HCT116 (cell line): ENCODE data around the gene OR10J4. TPM values are rescaled to one million over a fixed set of nuclear protein-coding genes. Genes with fewer than 3 reads are reported as not detected.

Source experiments
- ATAC-seq: fragments of 200-7000 bp; cut with Tn5 transposase; 2 replicates; pipeline ENCODE4 v1.9.1; 2020; ENCODE audit warnings: mild to moderate bottlenecking, moderate library complexity
- BruUV-seq: library from RNA; stranded (reverse); fragments of 400-500 nt; replicated peaks from 2 replicates; lab custom pipeline; 2021; lab: Mats Ljungman, UMichigan
- CTCF ChIA-PET: fragments of 300-600 bp; sonication (Branson Sonifier 250); formaldehyde crosslinking; loops from one replicate; lab custom pipeline; 2021; ENCODE audit warnings: antibody characterized with exemption; lab: Charles Lee
- POLR2A ChIA-PET: fragments of 300-600, 350-600 bp; sonication (Branson Sonifier 250); formaldehyde crosslinking; loops from one replicate; lab custom pipeline; 2021; ENCODE audit warnings: antibody characterized with exemption; lab: Charles Lee
- RAD21 ChIA-PET, 2 experiments: fragments of 300-600 bp; sonication (Branson Sonifier 250); formaldehyde crosslinking; loops; one replicate each; lab custom pipeline; 2023; ENCODE audit warnings: low total read pairs in 2 of 2; ENCODE audit not compliant: uncharacterized antibody in 2 of 2, unreplicated experiment in 2 of 2, low non-redundant PET in 1 of 2; lab: Charles Lee
- DNase-seq: peaks from one replicate; pipeline ENCODE4 v3.0.0-alpha.2; 2010; ENCODE audit warnings: low read depth, low spot score
- H2AFZ ChIP-seq: fragments of 200-600 bp; shearing (Covaris generic), sonication (generic); 2 replicates; pipeline ENCODE4 v1.6.1; 2017; ENCODE audit warnings: low read depth, mixed run types, mixed read lengths, antibody characterized with exemption, low read length; ENCODE audit not compliant: poor library complexity, severe bottlenecking
- H3K27ac ChIP-seq: 2 replicates; pipeline ENCODE4 v1.5.1; 2012; ENCODE audit warnings: low read depth, low read length
- H3K27me3 ChIP-seq: fragments of 200-600 bp; sonication (generic); 2 replicates; pipeline ENCODE4 v1.6.1; 2016; ENCODE audit warnings: mixed run types, low read length, mixed read lengths; ENCODE audit not compliant: insufficient read depth
- H3K36me3 ChIP-seq, 2 experiments: fragments of 200-500 bp in 1 of 2; fragments of 200-600 bp in 1 of 2; sonication (Bioruptor generic) in 1 of 2; sonication (generic) in 1 of 2; 2 replicates each; pipeline versions ENCODE4 v1.5.1 to v1.6.1; 2014 to 2016; ENCODE audit warnings: low read length in 2 of 2, inconsistent platforms in 1 of 2, mixed read lengths in 1 of 2, mixed run types in 1 of 2; ENCODE audit not compliant: insufficient read depth in 2 of 2, control insufficient read depth in 1 of 2
- H3K4me1 ChIP-seq, 2 experiments: fragments of 200-600 bp in 1 of 2; sonication (generic) in 1 of 2; 2 replicates each; pipeline versions ENCODE4 v1.5.1 to v1.6.1; 2012 to 2017; ENCODE audit warnings: low read length in 2 of 2, inconsistent platforms in 1 of 2, mild to moderate bottlenecking in 1 of 2, mixed read lengths in 1 of 2, mixed run types in 1 of 2, moderate library complexity in 1 of 2; ENCODE audit not compliant: insufficient read depth in 2 of 2, control insufficient read depth in 1 of 2
- H3K4me2 ChIP-seq: fragments of 200-600 bp; sonication (generic); 2 replicates; pipeline ENCODE4 v1.6.1; 2017; ENCODE audit warnings: mixed run types, low read length, mixed read lengths
- H3K4me3 ChIP-seq, 2 experiments: fragments of 200-600 bp in 1 of 2; sonication (generic) in 1 of 2; replicated peaks in 1 of 2; 2 replicates each; pipeline ENCODE4 v1.5.1; 2011 to 2016; ENCODE audit warnings: low read length in 2 of 2, control low read depth in 1 of 2, low read depth in 1 of 2, mild to moderate bottlenecking in 1 of 2, mixed read lengths in 1 of 2, mixed run types in 1 of 2
- H3K79me2 ChIP-seq: fragments of 200-600 bp; sonication (generic); 2 replicates; pipeline ENCODE4 v1.6.1; 2017; ENCODE audit warnings: mild to moderate bottlenecking, mixed run types, low read length, moderate library complexity, mixed read lengths; ENCODE audit not compliant: insufficient read depth
- H3K9ac ChIP-seq: fragments of 200-600 bp; sonication (generic); 2 replicates; pipeline ENCODE4 v1.6.1; 2016; ENCODE audit warnings: low read length, mixed read lengths
- H3K9me2 ChIP-seq: fragments of 200-600 bp; sonication (generic), shearing (Covaris generic); 2 replicates; pipeline ENCODE4 v1.6.1; 2017; ENCODE audit warnings: mixed run types, mild to moderate bottlenecking, moderate library complexity; ENCODE audit not compliant: insufficient read depth
- H3K9me3 ChIP-seq, 2 experiments: fragments of 200-500 bp in 1 of 2; fragments of 200-600 bp in 1 of 2; sonication (Bioruptor generic) in 1 of 2; sonication (generic) in 1 of 2; 2 replicates each; pipeline ENCODE4 v1.6.1; 2014 to 2017; ENCODE audit warnings: low read length in 2 of 2, mixed read lengths in 2 of 2, inconsistent platforms in 1 of 2, low read depth in 1 of 2, mild to moderate bottlenecking in 1 of 2, mixed run types in 1 of 2, moderate library complexity in 1 of 2; ENCODE audit not compliant: control insufficient read depth in 1 of 2, insufficient read depth in 1 of 2
- H4K20me1 ChIP-seq: fragments of 200-600 bp; sonication (generic), shearing (Covaris generic); 2 replicates; pipeline ENCODE4 v1.6.1; 2017; ENCODE audit warnings: mixed run types, mild to moderate bottlenecking, moderate library complexity; ENCODE audit not compliant: insufficient read depth
- EZH2 ChIP-seq: fragments of 200-600 bp; sonication (generic); IDR thresholded peaks from 2 replicates; pipeline ENCODE4 v1.6.1; 2017; ENCODE audit warnings: antibody characterized with exemption, mixed run types
- JUND ChIP-seq: IDR thresholded peaks from 2 replicates; pipeline ENCODE4 v1.6.1; 2012
- POLR2AphosphoS5 ChIP-seq: IDR thresholded peaks from 2 replicates; pipeline ENCODE4 v1.6.1; 2011; ENCODE audit warnings: mild to moderate bottlenecking, low read depth, low read length, moderate library complexity
- RAD21 ChIP-seq: IDR thresholded peaks from 2 replicates; pipeline ENCODE4 v1.6.1; 2012; ENCODE audit warnings: low read depth, mild to moderate bottlenecking
- SRF ChIP-seq: IDR thresholded peaks from 2 replicates; pipeline ENCODE4 v1.6.1; 2012; ENCODE audit warnings: low read depth
- YY1 ChIP-seq: IDR thresholded peaks from 2 replicates; pipeline ENCODE4 v1.6.1; 2011; ENCODE audit warnings: low read length, low read depth, moderate library complexity, mild to moderate bottlenecking; ENCODE audit not compliant: insufficient replicate concordance; ENCODE audit errors: extremely low read depth
- ZNF274 ChIP-seq: fragments of 200-500 bp; sonication (Bioruptor generic); IDR thresholded peaks from 2 replicates; pipeline ENCODE4 v1.6.1; 2014; ENCODE audit warnings: mild to moderate bottlenecking, low read depth, low read length, inconsistent platforms
- intact Hi-C: fragments of 100-400 bp; cut with micrococcal nuclease; formaldehyde crosslinking; loops from 2 replicates; pipeline ENCODE4 v1.10.0; 2022
- total RNA-seq: library from RNA; stranded (reverse); gene quantifications from one replicate; pipeline ENCODE4 v1.2.1, GENCODE V29; 2021; ENCODE audit not compliant: unreplicated experiment
- TF ChIP-seq, protein P1 (sequence below): IDR thresholded peaks from 2 replicates; pipeline ENCODE4 v1.6.1; 2012; ENCODE audit warnings: low read depth
- TF ChIP-seq, protein P2 (sequence below): IDR thresholded peaks from 2 replicates; pipeline ENCODE4 v1.6.1; 2012

OR10J4 gene
- total RNA-seq, 1 experiment from 2014 or later = not detected

DNA sequence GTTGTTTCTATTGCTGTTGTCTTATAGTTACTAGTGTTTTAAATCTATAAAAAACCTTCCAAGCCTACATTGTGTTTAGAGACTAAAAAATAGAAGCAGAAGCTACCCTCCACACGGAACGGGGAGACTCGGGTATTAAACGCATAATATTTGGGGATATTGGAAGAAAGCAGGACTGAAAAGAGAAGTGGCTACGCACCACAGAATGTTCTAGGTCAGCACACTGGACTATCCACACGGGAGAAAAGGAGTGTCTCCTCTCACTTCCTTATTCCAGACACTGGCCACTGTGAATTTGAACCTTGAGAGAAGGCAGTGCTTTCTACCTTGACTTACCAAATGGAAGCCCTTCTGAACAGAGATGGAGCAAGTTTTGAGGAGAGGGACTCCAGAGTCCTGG, 1.0 kb upstream of the OR10J4 start:
- BruUV-seq = no TSS peak
- Histone ChIP-seq H3K79me2 (no peaks in the 10 kb centered on the region), H3K4me2 (no peak overlapping the region), H4K20me1 (no peaks in the 10 kb centered on the region; the same call in 1 of the 2 replicates), H3K4me1 (no peaks in the 10 kb centered on the region), H3K27ac (no peak overlapping the region), H3K9me2 (no peaks in the 10 kb centered on the region), H3K4me3 (no peak overlapping the region), H3K9me3 (no peaks in the 10 kb centered on the region), H2AFZ (no peak overlapping the region), H3K36me3 (no peaks in the 10 kb centered on the region), H3K27me3 (peaks cover 32% of the 10 kb centered on the region), H3K9ac (no peak overlapping the region)
- intact Hi-C loops = no loop called here
- DNase-seq (no peak), ATAC-seq (no peak)
- no peak for TF ChIP-seq EZH2
- no peak for TF ChIP-seq SRF
- TF ChIP-seq, protein P1, sequence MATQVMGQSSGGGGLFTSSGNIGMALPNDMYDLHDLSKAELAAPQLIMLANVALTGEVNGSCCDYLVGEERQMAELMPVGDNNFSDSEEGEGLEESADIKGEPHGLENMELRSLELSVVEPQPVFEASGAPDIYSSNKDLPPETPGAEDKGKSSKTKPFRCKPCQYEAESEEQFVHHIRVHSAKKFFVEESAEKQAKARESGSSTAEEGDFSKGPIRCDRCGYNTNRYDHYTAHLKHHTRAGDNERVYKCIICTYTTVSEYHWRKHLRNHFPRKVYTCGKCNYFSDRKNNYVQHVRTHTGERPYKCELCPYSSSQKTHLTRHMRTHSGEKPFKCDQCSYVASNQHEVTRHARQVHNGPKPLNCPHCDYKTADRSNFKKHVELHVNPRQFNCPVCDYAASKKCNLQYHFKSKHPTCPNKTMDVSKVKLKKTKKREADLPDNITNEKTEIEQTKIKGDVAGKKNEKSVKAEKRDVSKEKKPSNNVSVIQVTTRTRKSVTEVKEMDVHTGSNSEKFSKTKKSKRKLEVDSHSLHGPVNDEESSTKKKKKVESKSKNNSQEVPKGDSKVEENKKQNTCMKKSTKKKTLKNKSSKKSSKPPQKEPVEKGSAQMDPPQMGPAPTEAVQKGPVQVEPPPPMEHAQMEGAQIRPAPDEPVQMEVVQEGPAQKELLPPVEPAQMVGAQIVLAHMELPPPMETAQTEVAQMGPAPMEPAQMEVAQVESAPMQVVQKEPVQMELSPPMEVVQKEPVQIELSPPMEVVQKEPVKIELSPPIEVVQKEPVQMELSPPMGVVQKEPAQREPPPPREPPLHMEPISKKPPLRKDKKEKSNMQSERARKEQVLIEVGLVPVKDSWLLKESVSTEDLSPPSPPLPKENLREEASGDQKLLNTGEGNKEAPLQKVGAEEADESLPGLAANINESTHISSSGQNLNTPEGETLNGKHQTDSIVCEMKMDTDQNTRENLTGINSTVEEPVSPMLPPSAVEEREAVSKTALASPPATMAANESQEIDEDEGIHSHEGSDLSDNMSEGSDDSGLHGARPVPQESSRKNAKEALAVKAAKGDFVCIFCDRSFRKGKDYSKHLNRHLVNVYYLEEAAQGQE = no peak
- TF ChIP-seq YY1 = no peak
- TF ChIP-seq POLR2AphosphoS5 = no peak
- TF ChIP-seq, protein P2, sequence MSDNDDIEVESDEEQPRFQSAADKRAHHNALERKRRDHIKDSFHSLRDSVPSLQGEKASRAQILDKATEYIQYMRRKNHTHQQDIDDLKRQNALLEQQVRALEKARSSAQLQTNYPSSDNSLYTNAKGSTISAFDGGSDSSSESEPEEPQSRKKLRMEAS = no peak
- no peak for TF ChIP-seq JUND
- TF ChIP-seq ZNF274 = no peak
- no peak for TF ChIP-seq RAD21
- POLR2A ChIA-PET = no interaction called here
- CTCF ChIA-PET = no interaction called here
- RAD21 ChIA-PET = no interaction called here
